ENCODE results near the gene VWC2. TPM values are rescaled to one million over a fixed set of nuclear protein-coding genes. Genes with fewer than 3 reads are reported as not detected.

Gene VWC2
- total RNA-seq, 4 donors from 2014 or later = 0.13 TPM; not detected in 3

DNA sequence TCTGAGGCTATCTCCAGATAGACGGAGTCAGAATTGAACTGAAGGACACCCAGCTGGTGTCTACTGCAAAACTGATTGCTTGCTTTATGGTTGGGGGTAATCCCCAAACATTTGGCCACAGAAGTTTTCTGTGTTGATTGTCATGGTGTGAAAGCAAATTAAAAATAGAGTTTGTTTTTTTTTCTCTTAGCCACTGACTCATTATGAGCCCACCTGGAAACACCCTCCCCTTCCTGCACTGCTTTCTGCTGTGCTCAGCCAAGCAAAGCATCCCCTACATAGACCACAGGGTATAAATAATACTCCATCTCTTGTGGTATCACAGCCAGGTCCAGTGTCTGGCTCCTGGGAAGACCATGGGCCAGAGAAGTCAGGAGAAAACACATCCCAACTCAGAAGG is 6.5 kb upstream of the VWC2 start:
- Histone ChIP-seq H3K4me1 (no peaks in the 10 kb centered on the region), H3K27ac (no peak overlapping the region), H3K36me3 (no peaks in the 10 kb centered on the region), H3K27me3 (no peaks in the 10 kb centered on the region), H3K4me3 (no peak overlapping the region), H3K9me3 (no peaks in the 10 kb centered on the region)
- TF ChIP-seq, protein P1, sequence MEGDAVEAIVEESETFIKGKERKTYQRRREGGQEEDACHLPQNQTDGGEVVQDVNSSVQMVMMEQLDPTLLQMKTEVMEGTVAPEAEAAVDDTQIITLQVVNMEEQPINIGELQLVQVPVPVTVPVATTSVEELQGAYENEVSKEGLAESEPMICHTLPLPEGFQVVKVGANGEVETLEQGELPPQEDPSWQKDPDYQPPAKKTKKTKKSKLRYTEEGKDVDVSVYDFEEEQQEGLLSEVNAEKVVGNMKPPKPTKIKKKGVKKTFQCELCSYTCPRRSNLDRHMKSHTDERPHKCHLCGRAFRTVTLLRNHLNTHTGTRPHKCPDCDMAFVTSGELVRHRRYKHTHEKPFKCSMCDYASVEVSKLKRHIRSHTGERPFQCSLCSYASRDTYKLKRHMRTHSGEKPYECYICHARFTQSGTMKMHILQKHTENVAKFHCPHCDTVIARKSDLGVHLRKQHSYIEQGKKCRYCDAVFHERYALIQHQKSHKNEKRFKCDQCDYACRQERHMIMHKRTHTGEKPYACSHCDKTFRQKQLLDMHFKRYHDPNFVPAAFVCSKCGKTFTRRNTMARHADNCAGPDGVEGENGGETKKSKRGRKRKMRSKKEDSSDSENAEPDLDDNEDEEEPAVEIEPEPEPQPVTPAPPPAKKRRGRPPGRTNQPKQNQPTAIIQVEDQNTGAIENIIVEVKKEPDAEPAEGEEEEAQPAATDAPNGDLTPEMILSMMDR (IDR thresholded peaks at IDR 0.05) = no peak
- TF ChIP-seq POLR2A (IDR thresholded peaks at IDR 0.05) = no peak
- no peak for DNase-seq

DNA sequence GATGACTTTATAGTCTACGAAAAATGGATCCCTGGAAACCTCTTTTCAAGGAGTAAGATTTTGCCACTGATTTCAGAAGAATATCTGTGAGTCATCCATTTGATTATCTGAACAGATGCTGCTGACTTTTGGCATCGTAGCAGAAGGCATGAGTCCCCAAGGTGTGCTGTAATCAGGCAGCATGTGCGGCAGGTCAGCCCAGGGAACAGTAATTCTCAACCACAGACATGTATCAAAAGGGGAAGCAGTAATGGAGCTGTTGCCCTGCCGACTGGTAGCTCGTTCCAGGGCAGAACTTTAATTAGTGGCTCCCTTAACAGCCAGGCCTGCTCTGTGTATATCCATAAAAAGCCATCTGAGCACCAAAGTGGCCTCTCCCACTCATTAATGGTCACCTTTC is 5.7 kb upstream of the VWC2 start:
- Histone ChIP-seq H3K36me3 (no peaks in the 10 kb centered on the region), H3K27ac (no peak overlapping the region), H3K4me1 (no peaks in the 10 kb centered on the region), H3K27me3 (no peaks in the 10 kb centered on the region), H3K4me3 (no peak overlapping the region), H3K9me3 (no peaks in the 10 kb centered on the region)
- no peak for TF ChIP-seq POLR2A (IDR thresholded peaks at IDR 0.05)
- TF ChIP-seq, protein P1 (IDR thresholded peaks at IDR 0.05) = no peak
- DNase-seq = no peak

DNA sequence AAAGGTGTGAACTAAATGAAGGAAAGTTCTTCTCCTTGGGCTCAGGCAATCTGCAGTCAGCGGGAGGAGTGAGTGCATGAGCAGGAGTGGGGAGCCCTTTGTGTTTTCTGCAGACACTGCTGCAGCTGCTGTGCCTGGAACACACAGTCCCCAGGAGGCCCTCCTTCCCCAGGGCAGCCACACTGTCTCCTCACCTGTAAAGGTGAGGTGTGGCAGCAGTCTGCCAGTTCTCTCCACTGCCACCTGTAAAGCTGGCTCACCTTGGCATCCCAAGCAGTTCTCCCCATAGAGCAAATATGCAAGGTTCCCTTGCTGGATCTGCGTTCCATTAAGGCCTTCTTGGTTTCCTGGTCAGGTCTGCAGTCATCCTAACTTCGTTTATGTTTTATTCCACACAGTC is 5.2 kb upstream of the VWC2 start:
- Histone ChIP-seq H3K9me3 (no peaks in the 10 kb centered on the region), H3K4me1 (no peaks in the 10 kb centered on the region), H3K27me3 (no peaks in the 10 kb centered on the region), H3K4me3 (no peak overlapping the region), H3K36me3 (no peaks in the 10 kb centered on the region), H3K27ac (no peak overlapping the region)
- no peak for TF ChIP-seq POLR2A (IDR thresholded peaks at IDR 0.05)
- TF ChIP-seq, protein P1 (IDR thresholded peaks at IDR 0.05) = no peak
- DNase-seq = no peak

DNA sequence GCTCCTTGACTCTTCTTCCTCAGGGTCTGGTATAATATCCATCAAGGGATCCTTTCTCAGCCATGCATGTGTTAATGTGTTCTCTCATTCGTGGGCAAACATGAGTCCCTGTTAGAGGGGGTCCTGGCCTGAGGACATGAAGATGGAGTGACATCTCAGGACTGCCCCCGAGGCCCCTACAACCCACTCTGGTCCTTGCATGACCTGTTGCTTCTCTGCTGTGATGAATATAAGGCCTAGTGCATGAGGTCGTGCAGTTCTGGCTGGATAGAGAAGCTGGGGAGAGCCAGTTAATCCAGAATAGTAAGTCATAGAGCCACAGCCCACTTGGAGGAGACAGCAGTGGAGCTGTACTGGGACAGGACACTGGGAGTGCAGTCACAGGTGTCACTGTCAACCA is 4.6 kb upstream of the VWC2 start:
- H3K4me1 ChIP-seq = no peaks in the 10 kb centered on the region
- TF ChIP-seq POLR2A (IDR thresholded peaks at IDR 0.05) = no peak
- TF ChIP-seq, protein P1 (IDR thresholded peaks at IDR 0.05) = no peak

DNA sequence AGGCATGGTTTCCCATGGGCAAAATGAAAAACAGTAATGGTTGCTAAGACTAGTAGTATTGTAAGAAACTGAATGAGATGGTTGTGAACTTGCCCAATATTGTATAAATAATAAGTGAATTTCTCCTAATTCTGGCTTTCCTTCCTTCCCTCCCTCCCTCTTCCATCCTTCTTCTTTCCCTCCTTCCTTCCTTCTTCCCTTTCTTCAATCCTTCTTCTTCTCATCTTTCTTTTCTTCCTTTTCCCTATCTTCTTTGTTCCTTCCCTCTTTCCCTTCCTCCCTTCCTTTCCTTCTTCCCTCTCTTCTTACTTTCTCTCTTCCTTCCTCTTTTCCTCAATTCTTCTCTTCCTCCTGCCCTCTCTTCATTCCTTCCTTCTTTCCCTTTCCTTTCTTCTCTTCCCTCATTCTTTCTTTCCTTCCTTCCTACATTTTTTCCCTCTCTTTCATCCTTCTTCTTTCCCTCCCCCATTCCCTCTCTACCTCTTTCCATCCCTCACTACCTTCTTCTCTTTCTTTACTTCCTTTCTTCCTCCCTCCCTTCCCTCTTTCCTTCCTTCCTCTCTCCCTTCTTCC is 4.1 kb upstream of the VWC2 start:
- Histone ChIP-seq H3K27ac (no peak overlapping the region), H3K4me1 (no peaks in the 10 kb centered on the region), H3K27me3 (no peaks in the 10 kb centered on the region), H3K4me3 (no peak overlapping the region), H3K9me3 (no peaks in the 10 kb centered on the region), H3K36me3 (no peaks in the 10 kb centered on the region)
- DNase-seq = no peak
- TF ChIP-seq, protein P1 (IDR thresholded peaks at IDR 0.05) = no peak
- no peak for TF ChIP-seq POLR2A (IDR thresholded peaks at IDR 0.05)

More for the DNA sequence above, 4.6 kb upstream of the VWC2 start:
- DNase-seq = no peak
- no peaks in the 10 kb centered on the region for H3K27me3 ChIP-seq
- no peak overlapping the region for H3K27ac ChIP-seq
- no peaks in the 10 kb centered on the region for H3K36me3 ChIP-seq
- H3K9me3 ChIP-seq = no peaks in the 10 kb centered on the region
- H3K4me3 ChIP-seq = no peak overlapping the region

DNA sequence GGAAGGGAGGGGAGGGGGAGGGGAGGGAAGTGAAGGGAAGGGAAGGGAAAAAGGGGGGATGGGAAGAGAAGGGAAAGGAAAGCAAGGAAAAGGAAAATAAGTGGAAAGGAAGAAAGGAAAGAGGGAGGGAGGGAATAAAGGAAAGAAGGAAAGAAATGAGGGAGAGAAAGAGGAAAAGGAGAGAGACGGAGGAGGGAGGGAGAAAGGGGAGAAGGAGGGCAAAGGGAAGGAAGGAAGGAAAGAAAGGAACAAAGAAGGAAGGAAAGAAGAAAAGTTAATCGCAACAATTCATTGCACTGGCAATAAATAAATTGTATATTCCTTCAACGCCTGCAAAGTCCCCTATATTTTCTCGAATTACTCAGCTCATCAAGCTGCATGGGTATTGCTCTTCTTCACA is 2.6 kb upstream of the VWC2 start:
- TF ChIP-seq, protein P1 (IDR thresholded peaks at IDR 0.05) = no peak
- TF ChIP-seq POLR2A (IDR thresholded peaks at IDR 0.05) = no peak
- DNase-seq = no peak
- no peaks in the 10 kb centered on the region for H3K4me1 ChIP-seq
- no peaks in the 10 kb centered on the region for H3K36me3 ChIP-seq
- H3K27ac ChIP-seq = no peak overlapping the region
- H3K9me3 ChIP-seq = no peaks in the 10 kb centered on the region
- no peak overlapping the region for H3K4me3 ChIP-seq
- peaks cover 0 to 10% of the 10 kb centered on the region in 2 donors for H3K27me3 ChIP-seq
